HEK293 (cell line): ENCODE results near the gene KDM3B.
A peak's percentile ranks its signal among the peaks of the same experiment; 100 is the strongest.

Experiments used
- CTCF ChIP-seq: fragments of 450-650 bp; formaldehyde crosslinking; IDR thresholded peaks from 2 replicates; pipeline ENCODE4 v1.5.1; 2016; ENCODE audit warnings: missing biosample characterization, missing genetic modification characterization
- EGR2 ChIP-seq: fragments of 450-650 bp; formaldehyde crosslinking; IDR thresholded peaks from 2 replicates; pipeline ENCODE4 v1.5.1; 2016; ENCODE audit warnings: low read depth, missing biosample characterization, missing genetic modification characterization
- GLIS1 ChIP-seq: fragments of 450-650 bp; formaldehyde crosslinking; IDR thresholded peaks from 2 replicates; pipeline ENCODE4 v1.5.1; 2016; ENCODE audit warnings: missing biosample characterization, missing genetic modification characterization
- IKZF3 ChIP-seq: fragments of 450-650 bp; IDR thresholded peaks from 2 replicates; pipeline ENCODE4 v1.5.0; 2018; ENCODE audit warnings: missing biosample characterization, mild to moderate bottlenecking, missing genetic modification characterization, moderate library complexity
- KLF9 ChIP-seq: fragments of 450-650 bp; formaldehyde crosslinking; IDR thresholded peaks from 2 replicates; pipeline ENCODE4 v1.5.1; 2016; ENCODE audit warnings: missing biosample characterization, missing genetic modification characterization, low read depth
- PATZ1 ChIP-seq: fragments of 450-650 bp; formaldehyde crosslinking; IDR thresholded peaks from 2 replicates; pipeline ENCODE4 v1.5.1; 2016; ENCODE audit warnings: missing biosample characterization, missing genetic modification characterization
- PRDM1 ChIP-seq: fragments of 450-650 bp; formaldehyde crosslinking; IDR thresholded peaks from 2 replicates; pipeline ENCODE4; 2016; ENCODE audit warnings: missing biosample characterization, missing genetic modification characterization
- RBAK ChIP-seq: fragments of 450-650 bp; formaldehyde crosslinking; IDR thresholded peaks from 2 replicates; pipeline ENCODE4 v1.5.1; 2016; ENCODE audit warnings: missing biosample characterization, missing genetic modification characterization
- SCRT1 ChIP-seq: fragments of 450-650 bp; formaldehyde crosslinking; IDR thresholded peaks from 2 replicates; pipeline ENCODE4 v1.5.1; 2016; ENCODE audit warnings: missing biosample characterization, missing genetic modification characterization, borderline replicate concordance
- SETDB1 ChIP-seq: IDR thresholded peaks from one replicate; pipeline ENCODE4 v1.6.1; 2017; ENCODE audit warnings: mild to moderate bottlenecking, low read length, moderate library complexity, mixed read lengths; ENCODE audit not compliant: insufficient read length
- SP2 ChIP-seq: fragments of 450-650 bp; formaldehyde crosslinking; IDR thresholded peaks from 2 replicates; pipeline ENCODE4 v1.5.1; 2016; ENCODE audit warnings: missing biosample characterization, missing genetic modification characterization
- TCF7L2 ChIP-seq: IDR thresholded peaks from 2 replicates; pipeline ENCODE4 v1.6.1; 2011; ENCODE audit warnings: low read depth, mild to moderate bottlenecking, inconsistent platforms, low read length, moderate library complexity, borderline replicate concordance
- ZBTB11 ChIP-seq: fragments of 450-650 bp; formaldehyde crosslinking; conservative IDR thresholded peaks from 2 replicates; pipeline ENCODE4 v1.5.1; 2016; ENCODE audit warnings: low read depth, missing biosample characterization, missing genetic modification characterization
- ZBTB20 ChIP-seq: fragments of 450-650 bp; formaldehyde crosslinking; IDR thresholded peaks from 2 replicates; pipeline ENCODE4 v1.5.1; 2016; ENCODE audit warnings: missing biosample characterization, missing genetic modification characterization
- ZBTB26 ChIP-seq: fragments of 450-650 bp; formaldehyde crosslinking; optimal IDR thresholded peaks from 2 replicates; pipeline ENCODE3; 2016; ENCODE audit warnings: missing biosample characterization, mild to moderate bottlenecking, missing genetic modification characterization
- ZBTB8A ChIP-seq: fragments of 450-650 bp; formaldehyde crosslinking; IDR thresholded peaks from 2 replicates; pipeline ENCODE4 v1.5.1; 2016; ENCODE audit warnings: missing biosample characterization, missing genetic modification characterization
- ZNF121 ChIP-seq: fragments of 450-650 bp; formaldehyde crosslinking; IDR thresholded peaks from 2 replicates; pipeline ENCODE4 v1.5.1; 2016; ENCODE audit warnings: missing biosample characterization, missing genetic modification characterization
- ZNF184 ChIP-seq: fragments of 450-650 bp; IDR thresholded peaks from 2 replicates; pipeline ENCODE4 v1.5.1; 2018; ENCODE audit warnings: missing biosample characterization, mild to moderate bottlenecking, missing genetic modification characterization
- ZNF2 ChIP-seq: fragments of 450-650 bp; formaldehyde crosslinking; IDR thresholded peaks from 2 replicates; pipeline ENCODE4 v1.5.1; 2016; ENCODE audit warnings: missing biosample characterization, missing genetic modification characterization
- ZNF239 ChIP-seq: fragments of 450-650 bp; formaldehyde crosslinking; IDR thresholded peaks from 2 replicates; pipeline ENCODE4 v1.5.1; 2016; ENCODE audit warnings: missing biosample characterization, missing genetic modification characterization
- ZNF366 ChIP-seq: fragments of 450-650 bp; formaldehyde crosslinking; conservative IDR thresholded peaks from 2 replicates; pipeline ENCODE4 v1.5.1; 2016; ENCODE audit warnings: missing biosample characterization, missing genetic modification characterization
- ZNF37A ChIP-seq: fragments of 450-650 bp; IDR thresholded peaks from 2 replicates; pipeline ENCODE4 v1.5.1; 2018; ENCODE audit warnings: missing biosample characterization, missing genetic modification characterization
- ZNF596 ChIP-seq: fragments of 450-650 bp; IDR thresholded peaks from 2 replicates; pipeline ENCODE4 v1.5.0; 2018; ENCODE audit warnings: missing biosample characterization, mild to moderate bottlenecking, missing genetic modification characterization, moderate library complexity
- ZNF626 ChIP-seq: fragments of 450-650 bp; sonication (Bioruptor Pico); formaldehyde crosslinking; IDR thresholded peaks from 2 replicates; pipeline ENCODE4 v1.5.1; 2018; ENCODE audit warnings: missing biosample characterization, missing genetic modification characterization, inconsistent platforms
- ZNF639 ChIP-seq: fragments of 450-650 bp; formaldehyde crosslinking; IDR thresholded peaks from 2 replicates; pipeline ENCODE4 v1.5.1; 2016; ENCODE audit warnings: missing biosample characterization, missing genetic modification characterization
- ZNF654 ChIP-seq: fragments of 450-650 bp; formaldehyde crosslinking; IDR thresholded peaks from 2 replicates; pipeline ENCODE4 v1.5.1; 2016; ENCODE audit warnings: low read depth, missing biosample characterization, missing genetic modification characterization
- ZNF658 ChIP-seq: fragments of 450-650 bp; formaldehyde crosslinking; IDR thresholded peaks from 2 replicates; pipeline ENCODE4; 2016; ENCODE audit warnings: missing biosample characterization, missing genetic modification characterization
- ZNF670 ChIP-seq: fragments of 450-650 bp; formaldehyde crosslinking; IDR thresholded peaks from 2 replicates; pipeline ENCODE4 v1.5.1; 2016; ENCODE audit warnings: missing biosample characterization, missing genetic modification characterization, low read depth
- ZSCAN30 ChIP-seq: fragments of 450-650 bp; IDR thresholded peaks from 2 replicates; pipeline ENCODE4 v1.5.1; 2018; ENCODE audit warnings: missing biosample characterization, mild to moderate bottlenecking, missing genetic modification characterization, moderate library complexity
- ZSCAN4 ChIP-seq: fragments of 450-650 bp; formaldehyde crosslinking; IDR thresholded peaks from 2 replicates; pipeline ENCODE4 v1.5.1; 2017; ENCODE audit warnings: missing biosample characterization, missing genetic modification characterization

Gene KDM3B

GRCh38 chr5:138449501-138450239, 97.2 kb downstream of the KDM3B start (continued):
- TF ChIP-seq ZBTB11 (tag by site-specific recombination), result no peak
- TF ChIP-seq TCF7L2, result no peak
- no peak for TF ChIP-seq ZNF239 (tag by site-specific recombination)
- TF ChIP-seq SCRT1, result no peak
- 0 out of 2 replicates have a peak, but pooled peaks have one; percentile 12 for TF ChIP-seq SP2 (tag by site-specific recombination)
- TF ChIP-seq PRDM1 (tag by site-specific recombination), result no peak
- peak; percentile 34 for TF ChIP-seq ZBTB26 (tag by site-specific recombination)
- TF ChIP-seq ZNF37A (tag by site-specific recombination), result no peak
- peak; percentile 69; the same call in 1 of the 2 replicates for TF ChIP-seq ZBTB20 (tag by site-specific recombination)
- no peak for TF ChIP-seq ZSCAN4 (tag by site-specific recombination)
- TF ChIP-seq RBAK (tag by site-specific recombination), result no peak
- no peak for TF ChIP-seq ZNF121 (tag by site-specific recombination)
- TF ChIP-seq ZNF596 (tag by site-specific recombination), result no peak
- peak; percentile 97 for TF ChIP-seq ZSCAN30 (tag by site-specific recombination)
- TF ChIP-seq ZNF184 (tag by site-specific recombination), result no peak
- peak; percentile 21; the same call in 1 of the 2 replicates for TF ChIP-seq ZNF366 (tag by site-specific recombination)
- peak; percentile 92 for TF ChIP-seq ZNF654
- peak; percentile 99 for TF ChIP-seq ZNF2
- TF ChIP-seq PATZ1 (tag by site-specific recombination), result peak; percentile 27; the same call in 1 of the 2 replicates
- peak; percentile 79 for TF ChIP-seq IKZF3 (tag by site-specific recombination)
- no peak for TF ChIP-seq SETDB1
- TF ChIP-seq ZNF670 (tag by site-specific recombination), result no peak
- no peak for TF ChIP-seq ZNF626 (tag by site-specific recombination)
- TF ChIP-seq GLIS1 (tag by site-specific recombination), result peak; percentile 83
- peak; percentile 95 for TF ChIP-seq EGR2 (tag by site-specific recombination)
- TF ChIP-seq KLF9 (tag by site-specific recombination), result no peak
- TF ChIP-seq ZNF639 (tag by site-specific recombination), result 0 out of 2 replicates have a peak, but pooled peaks have one; percentile 43
- TF ChIP-seq ZBTB8A (tag by site-specific recombination), result peak; percentile 27; the same call in 1 of the 2 replicates
- no peak for TF ChIP-seq ZNF658 (tag by site-specific recombination)
- peak; percentile 96 for TF ChIP-seq CTCF
